CD4-positive, alpha-beta T cell treated with Interleukin-10 for 1 hour (primary cell): Measurements from ENCODE around the gene CACNA2D1.
"Not testable (repeated sequence)": the region's sequence is repeated elsewhere in the genome, so short reads cannot be mapped to it uniquely, and the experiment has no call there.

Source experiments
- DNase-seq: peaks from one replicate; pipeline ENCODE4 v3.0.0-alpha.2; 2020

The CACNA2D1 gene

DNA sequence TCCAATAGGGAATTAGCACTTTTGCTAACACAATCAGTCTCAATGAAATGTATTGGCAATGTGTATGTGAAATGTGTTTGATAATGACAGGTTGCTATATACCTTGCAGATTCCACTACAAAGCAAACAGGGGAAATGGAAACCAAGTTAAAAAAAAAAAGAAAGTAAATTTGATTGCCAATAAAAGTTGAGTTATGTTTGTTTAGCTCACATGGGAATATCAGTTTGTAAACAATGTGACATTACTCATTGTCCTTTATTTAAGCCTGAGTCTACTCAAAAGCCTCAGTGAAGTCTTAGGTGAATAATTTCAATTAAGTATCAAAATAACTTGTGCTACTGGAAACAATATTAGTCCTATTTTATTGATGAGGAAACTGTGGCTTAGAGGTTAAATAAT, 285.2 kb downstream of the CACNA2D1 start:
- DNase-seq: no peak

DNA sequence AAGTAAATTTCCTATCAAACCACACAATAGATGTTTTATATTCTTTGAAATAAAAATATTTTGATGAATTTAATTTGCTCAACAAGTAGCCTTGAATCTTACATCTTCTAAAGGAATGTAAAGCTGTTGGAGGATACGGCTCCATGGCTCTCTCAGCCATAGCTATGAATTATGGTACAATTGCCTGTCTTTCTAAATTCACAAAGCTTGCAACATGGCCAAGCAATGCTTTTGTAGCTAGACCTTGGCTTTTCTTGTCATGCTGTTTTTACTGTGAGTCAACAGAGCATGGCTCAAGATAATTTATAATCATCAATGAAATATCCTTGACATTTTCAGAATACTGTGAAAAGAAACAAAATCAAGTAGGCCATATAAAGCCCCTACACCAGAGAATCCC, 286.7 kb downstream of the CACNA2D1 start:
- DNase-seq: no peak

DNA sequence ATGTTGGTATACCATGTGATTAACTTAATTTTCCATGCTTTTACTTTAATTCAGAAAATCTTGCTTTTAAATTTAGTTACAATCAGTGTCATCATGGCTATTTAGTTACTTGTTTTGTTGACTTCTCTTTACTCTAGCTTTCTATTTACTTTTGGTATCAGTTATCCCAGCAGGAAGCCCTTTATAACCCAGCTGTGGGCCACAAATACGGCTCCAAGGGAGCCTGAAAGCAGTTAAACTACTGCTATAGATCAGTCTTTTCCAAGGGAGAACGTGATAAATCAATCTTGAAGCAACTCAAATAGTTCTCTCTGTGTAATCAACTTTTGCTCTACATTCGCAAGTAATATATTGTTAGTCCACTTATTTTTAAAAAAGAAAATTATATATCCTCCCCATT, 287.4 kb downstream of the CACNA2D1 start:
- no peak for DNase-seq

DNA sequence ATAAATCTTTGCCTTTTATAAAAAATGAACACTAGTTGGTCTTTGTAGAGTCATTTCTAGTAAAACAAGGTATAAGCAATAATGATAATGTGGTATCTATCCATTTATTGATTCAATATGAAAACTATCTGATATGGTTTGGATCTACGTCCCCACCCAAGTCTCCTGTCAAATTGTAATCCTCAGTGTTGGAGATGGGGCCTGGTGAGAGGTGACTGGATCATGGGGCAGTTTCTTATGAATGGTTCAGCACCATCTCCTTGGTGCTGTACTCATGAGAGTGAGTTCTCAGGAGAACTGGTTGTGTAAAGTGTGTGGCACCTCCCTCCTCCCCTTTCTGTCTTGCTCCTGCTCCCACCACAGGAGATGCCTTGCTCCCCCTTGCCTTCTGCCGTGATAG, 288.8 kb downstream of the CACNA2D1 start:
- DNase-seq: no peak

DNA sequence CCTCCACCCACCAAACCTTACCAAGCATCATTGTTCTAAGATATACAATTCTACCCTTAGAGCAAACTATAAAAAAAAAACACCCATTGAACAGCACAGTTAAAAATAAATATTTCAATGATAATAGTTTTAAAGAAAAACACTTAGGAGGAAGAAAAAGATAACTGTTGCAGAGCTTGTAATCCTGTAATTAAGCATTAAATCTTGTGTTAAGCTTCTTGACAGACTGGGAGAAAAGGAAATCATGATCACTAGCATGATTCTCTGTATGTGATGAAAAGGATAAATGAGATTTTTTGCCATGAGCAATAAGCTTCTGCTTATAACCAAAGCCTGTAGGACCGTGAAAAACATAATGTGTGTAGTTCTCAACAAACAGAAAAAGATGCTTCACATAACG, 289.8 kb downstream of the CACNA2D1 start:
- DNase-seq: no peak

DNA sequence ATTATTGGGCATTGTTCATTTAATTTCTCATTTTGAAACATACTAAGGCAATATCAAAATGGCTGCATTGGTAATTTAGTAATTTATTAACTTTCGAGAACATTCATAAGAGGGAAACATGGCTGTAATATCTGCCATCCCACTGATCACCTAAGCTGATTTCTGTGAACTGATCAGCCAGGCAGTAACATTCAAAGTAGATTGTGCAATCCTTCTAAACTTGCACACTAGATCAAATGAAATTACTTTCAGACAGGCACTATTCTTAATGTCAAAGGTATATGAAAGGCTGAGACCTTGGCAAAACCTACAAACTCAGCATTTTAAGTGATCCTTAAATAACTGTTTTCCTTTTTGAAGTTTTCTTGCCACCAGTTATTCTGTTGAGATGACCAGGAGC, 290.7 kb downstream of the CACNA2D1 start:
- no peak for DNase-seq

DNA sequence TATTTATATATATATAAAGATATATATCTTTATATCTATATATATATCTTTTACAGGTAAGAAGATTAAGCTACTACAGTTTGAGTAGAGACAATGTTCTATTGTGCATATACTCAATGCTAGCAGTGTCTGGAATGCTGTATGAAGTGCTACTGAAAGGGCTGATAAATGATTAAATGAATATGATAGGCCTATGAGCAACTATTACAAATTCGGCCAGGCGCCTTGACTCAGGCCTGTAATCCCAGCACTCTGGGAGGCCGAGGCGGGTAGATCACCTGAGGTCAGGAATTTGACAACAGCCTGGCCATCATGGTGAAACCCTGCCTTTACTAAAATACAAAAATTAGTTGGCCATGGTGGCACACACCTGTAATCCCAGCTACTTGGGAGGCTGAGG, 297.1 kb downstream of the CACNA2D1 start:
- DNase-seq: no peak

DNA sequence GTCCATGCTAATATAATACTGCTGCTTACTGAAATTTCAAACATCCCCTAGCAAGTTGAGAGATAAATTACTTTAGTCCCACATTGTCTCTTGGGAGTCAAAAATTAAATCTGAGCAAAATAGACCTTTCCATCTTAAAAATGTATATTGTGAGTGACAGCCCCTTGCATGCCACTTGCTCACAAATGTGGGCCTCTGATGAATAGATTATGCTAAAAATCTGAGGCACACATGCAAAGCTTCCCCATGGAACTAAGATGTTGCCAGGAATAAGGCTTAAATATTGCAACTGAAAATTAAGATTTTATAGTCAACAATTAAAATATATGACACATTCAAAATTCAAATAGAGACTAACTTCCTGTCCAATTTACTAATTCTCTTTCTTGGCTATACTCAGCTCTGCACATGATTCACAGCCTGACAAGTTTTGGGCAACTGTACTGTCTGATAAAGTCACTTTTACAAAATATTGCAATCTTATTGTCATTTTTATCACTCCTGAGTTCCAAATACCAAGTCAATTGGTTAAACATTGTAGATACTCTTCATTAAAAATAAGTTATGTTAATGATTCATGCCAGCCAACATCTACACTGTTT, 301.2 kb downstream of the CACNA2D1 start:
- no peak for DNase-seq

DNA sequence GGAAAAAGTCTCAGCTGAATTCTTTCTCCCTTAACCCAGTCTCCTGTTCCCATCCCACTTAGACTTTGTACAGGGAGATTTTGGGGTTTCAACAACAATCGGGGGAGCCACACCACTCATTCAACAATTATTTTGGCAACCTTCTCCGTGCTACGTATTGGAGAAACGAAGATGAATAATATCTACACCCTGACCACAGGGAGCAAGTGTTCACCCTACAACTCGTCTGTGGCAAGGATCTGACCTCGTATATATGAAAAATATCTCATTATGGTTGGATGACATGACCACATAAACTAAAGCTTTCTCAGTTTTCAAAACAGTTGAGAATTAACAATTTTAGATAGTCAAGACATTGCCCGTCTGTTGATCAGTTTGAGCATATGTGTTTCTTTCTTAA, 302.1 kb downstream of the CACNA2D1 start:
- no peak for DNase-seq

DNA sequence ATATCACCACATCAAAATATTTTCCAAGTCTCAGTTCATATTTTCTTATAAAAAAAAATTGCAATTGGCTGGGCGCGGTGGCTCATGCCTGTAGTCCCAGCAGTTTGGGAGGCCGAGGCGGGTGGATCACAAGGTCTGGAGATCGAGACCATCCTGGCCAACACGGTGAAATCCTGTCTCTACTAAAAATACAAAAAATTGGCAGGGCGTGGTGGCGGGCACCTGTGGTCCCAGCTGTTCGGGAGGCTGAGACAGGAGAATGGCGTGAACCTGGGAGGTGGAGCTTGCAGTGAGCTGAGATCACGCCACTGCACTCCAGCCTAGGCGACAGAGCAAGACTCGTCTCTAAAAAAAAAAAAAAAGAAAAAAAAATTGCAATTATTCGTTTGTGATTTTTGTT, 303.0 kb downstream of the CACNA2D1 start:
- DNase-seq: not testable (repeated sequence)

DNA sequence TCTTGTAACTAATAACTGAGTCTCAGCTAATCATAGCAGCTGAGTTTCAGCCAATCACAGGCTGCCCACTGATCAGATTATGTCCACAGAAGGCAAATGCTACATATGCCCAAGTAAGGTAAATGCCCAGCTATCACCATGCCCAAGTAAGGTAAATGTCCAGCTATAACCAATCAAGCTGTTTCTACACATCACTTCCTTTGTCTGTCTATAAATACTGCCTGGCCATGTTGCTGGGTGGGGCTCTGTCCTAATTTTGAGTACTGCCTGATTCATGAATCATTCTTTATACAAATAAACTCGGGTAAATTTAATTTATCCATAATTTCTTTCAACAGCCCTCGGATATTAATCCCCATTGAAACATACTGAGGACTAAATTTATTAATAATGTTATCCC, 312.4 kb downstream of the CACNA2D1 start:
- DNase-seq: no peak

DNA sequence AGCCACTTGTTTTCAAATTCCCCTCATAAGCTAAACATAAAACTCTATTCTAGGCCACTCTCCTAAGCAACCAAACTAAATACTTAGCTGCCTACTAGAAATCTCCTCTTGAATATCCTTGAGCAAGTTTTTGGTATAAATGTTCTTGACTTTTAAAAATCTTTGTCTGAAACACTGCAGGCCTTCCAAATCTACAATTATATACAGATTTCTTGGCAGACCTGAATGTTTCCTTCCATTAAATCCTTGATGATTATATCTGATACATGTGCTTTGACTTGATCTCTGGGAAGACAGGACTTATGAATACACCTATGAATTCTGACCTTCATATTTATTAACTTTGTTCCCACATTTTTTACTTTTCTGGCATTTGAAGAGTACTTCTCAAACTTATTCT, 314.5 kb downstream of the CACNA2D1 start:
- no peak for DNase-seq

DNA sequence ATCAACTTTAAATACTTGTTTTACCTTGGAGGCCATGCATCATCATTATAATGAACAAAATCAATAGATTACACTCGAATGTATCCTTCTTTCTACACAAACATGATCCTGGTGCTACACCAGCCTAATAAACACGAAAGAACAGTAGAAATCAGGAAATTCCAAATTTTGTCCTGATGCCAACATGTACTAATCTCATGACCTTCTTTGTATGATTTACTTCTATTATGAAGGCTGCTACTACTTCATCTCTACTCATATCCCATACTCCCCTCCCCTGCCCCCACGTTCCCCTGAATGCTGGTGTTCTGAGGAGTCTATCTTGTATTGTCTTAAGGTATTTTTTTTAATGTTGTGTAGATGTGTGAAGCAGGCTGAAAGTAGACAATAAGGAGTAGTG, 315.0 kb downstream of the CACNA2D1 start:
- no peak for DNase-seq

DNA sequence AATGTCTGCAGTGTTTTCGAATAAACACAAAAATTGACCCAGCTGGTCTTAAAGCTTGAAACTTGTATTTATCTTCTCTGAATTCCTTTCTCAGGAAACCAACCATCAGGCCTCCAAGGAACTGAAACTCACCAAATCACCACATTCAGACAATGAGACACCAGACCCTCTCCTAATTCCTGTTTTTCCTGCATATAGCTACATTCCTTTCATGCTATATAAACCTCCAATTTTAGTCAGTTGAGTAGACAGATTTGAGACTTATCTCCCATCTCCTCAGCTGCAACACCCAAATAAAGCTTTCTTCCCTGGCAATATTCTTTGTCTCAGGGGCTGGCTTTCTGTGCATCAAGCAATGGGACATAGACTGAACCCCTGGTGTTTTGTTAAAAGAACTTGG, 317.0 kb downstream of the CACNA2D1 start:
- DNase-seq: no peak

DNA sequence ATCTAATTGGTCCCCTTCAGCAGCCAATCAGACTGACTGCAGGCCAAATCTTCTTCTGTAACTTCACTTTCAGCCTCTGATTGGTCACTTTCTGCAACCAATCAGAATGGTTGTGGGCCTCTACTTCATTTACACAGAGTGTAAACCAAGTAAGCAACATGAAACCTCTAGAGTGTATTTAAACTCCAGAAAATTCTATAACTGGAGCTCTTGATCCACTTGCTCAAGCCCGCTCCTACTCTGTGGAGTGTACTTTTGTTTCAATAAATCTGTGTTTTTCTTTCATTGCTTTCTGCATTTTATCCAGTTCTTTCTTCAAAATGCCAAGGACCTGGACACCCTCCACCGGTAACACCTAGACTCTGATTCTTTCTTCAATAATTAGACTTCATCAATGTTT, 319.1 kb downstream of the CACNA2D1 start:
- DNase-seq: no peak

DNA sequence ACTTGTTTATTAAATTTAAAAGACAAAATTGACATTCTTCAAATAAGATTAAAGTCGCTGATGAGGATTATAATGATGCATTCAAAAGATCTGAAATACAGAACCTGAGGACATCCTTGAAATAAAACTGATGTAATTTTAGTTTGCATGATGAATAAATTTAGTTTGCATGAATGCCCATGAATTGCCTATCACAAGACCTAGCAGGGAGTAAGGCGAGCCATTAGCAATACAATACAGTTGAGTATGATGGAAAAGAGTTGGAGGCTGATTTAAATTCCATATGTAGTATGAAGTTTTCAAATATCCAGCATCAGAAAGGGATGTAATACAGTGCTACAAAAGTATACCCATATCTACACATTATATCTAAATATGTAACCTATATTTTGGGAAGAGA, 321.3 kb downstream of the CACNA2D1 start:
- no peak for DNase-seq

DNA sequence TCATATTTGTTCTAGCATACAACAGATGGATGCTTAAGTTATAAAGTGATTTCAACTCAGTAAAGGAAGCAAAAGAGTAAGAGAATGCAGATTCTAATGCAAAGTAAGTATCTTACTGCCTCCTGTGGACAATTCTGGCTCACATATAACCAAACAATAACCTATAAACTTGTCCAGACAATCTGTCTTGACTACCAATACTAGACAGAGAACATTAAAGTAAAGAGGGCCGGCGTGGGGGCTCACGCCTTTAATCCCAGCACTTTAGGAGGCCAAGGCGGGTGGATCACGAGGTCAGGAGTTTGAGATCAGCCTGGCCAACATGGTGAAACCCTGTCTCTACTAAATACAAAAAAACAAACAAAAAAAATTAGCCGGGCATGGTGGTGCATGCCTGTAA, 329.3 kb downstream of the CACNA2D1 start:
- no peak for DNase-seq

DNA sequence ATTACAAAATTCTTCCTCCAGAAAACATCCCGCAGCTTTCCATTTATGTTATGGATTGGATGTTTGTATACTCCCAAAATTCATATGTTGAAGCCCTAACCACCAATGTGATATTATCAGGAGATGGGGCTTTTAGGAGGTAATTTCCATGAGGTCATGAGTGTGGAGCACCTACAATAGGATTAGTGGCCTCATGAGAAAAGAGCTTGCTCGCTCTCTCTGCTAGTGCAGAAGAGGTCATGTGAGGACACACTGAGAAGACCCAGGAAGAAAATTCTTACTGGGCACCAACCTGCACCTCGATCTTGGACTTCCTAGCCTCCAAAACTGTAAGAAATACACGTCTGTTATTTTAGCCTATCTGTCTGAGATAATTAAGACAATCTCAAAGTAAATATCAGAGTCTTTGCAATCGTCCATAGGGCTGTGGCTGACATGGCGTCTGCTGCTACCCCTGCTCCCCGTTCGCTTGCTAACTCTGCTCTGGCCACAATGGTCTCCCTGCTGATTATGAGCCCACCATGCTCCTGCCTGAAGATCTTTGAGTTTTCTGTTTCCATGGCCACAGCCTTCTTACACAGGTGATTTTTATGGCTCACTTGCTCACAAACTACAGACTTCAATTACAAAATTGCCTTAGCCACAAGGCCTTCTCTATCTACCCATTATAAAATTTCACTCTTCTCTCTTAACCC, 333.3 kb downstream of the CACNA2D1 start:
- DNase-seq: no peak

DNA sequence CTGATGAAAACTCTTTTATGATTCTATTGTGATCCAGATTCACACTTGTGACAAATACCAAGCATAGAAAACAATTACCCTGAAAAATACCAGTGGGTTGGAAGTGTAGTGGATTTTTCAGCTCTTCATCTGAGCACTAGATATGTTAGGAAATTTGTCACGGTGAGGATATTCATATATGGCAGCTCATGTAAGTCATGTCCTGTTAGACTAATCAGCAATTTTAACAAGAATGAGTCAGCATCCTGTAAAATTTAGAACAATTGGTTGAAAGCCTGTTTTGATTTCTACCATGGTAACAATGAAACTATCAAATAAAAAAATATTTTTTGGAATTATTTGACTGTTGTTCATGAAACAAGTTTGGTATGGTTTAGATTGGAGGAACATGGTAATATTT, 334.3 kb downstream of the CACNA2D1 start:
- no peak for DNase-seq

DNA sequence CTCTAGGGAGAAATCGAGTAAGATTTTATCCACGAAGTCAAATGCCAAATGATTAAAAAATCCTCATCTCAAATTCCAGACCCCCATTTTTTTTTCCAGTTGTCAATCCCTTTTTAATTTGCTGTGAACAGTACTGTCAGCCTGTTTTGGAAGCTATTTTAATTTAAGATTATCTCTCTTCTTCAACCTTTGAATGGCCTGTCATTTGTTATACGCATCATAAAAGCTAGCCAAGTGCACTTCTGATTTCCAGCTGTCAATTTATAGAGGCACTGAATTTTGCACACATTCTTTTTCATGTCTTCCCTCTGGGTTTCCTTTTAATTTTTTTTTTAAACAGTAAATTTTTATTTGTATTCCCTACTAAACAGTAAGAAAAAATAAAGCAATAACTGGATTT, 337.4 kb downstream of the CACNA2D1 start:
- DNase-seq: no peak

DNA sequence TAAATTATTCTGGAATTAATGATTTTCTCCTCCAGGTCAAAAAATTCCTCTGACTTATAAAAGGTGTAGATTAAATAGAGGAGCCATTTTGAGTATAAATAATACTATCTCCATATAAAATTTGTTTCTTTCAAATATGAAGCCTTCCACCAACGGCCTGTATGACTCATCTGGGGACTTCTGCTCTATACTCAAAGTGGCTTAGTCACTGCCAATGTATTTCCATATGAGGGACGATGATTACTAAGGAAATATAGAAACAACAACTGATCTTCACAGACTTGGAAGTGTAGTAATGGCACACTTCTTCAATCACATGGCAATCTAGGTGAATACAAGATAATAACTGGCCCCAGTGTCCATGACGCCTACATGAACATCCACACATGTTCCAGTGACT, 338.1 kb downstream of the CACNA2D1 start:
- DNase-seq: no peak

DNA sequence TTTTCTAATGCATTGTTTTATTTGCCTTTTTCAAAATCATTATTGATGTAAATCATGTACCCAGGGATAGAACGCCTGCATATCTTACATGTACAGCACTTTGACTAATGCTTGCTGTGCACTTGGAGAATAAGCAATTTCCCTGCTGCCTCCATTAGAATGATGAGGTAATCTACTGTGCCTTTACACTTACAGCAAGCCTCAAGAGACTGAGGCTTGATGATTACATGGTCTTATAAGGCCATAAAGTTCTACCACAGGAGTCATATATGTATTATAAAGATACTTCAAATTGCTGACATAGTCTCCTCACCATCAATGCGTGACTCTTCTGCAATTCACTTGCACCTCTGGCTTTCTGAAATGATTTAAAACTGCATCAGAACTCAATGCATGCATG, 345.2 kb downstream of the CACNA2D1 start:
- DNase-seq: no peak

DNA sequence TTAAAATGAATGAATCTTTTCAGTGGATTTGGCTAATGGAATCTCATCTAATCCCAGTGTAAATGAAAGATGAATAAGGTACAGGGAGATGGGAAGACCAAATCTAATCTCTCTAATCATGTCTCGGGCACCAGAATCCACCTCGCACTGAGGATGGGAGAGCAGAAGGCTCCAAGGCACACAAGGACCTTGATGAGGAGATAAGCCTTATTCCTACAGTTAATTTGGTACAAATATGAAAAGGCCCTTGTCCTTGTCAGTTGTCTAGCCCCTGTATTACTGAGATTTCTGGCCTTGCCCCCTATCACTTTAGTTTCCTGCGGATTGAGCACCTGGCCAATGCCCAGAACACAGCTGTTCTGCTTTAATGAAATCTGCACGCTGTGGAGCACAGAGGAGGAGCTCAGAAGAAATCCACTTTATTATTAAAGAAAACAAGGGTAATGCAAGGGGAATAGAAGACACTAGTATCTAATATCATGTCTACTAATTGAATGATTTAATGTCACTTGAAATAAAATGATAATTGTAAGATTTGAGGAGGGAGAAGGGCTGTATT, 352.4 kb downstream of the CACNA2D1 start:
- no peak for DNase-seq

DNA sequence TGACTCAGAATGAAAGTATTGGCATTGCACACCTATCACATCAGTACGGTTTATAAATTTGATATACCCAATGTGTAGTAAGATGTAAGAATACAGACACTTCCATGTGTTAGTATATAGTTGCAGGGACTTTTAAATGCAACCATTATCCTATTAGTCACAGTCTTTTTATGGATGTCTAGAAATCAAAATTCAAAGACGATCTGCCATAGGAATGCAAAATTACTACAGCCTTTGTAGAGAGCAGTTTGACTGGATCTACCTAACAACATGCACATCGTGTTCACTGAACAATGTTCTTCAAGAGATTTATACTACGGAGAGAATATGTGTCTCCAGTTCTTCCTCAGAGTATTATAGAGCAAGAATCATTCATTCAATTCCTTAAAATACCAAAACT, 356.5 kb downstream of the CACNA2D1 start:
- no peak for DNase-seq

DNA sequence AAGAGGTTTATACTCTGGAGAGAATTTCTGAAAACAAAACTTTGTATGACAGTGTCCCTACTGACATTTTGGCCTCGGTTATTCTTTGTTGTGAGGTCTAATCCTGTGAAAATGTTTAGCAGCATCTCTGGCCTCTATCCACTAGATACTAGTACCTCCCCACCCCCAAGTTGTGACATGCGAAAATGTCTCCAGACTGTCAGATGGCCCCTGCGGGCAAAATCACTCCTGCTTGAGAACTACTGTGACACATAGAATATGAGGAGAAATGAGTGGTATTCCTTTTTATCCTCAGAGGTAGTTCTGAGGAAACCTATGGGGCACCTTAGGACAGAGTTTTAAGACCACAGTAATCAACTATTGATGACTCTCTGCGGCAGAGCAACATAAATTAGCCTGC, 358.5 kb downstream of the CACNA2D1 start:
- DNase-seq: no peak
